Spleen (tissue), 11 donors: Measurements from ENCODE around the gene MRPS9. TPM values are rescaled to one million over a fixed set of nuclear protein-coding genes. Genes with fewer than 3 reads are reported as not detected.

ENCODE experiments used
- DNase-seq: peaks from one replicate; pipeline ENCODE4 v3.0.0-alpha.2; 2020
- H3K27ac ChIP-seq, 8 donors: fragments of 200-600 bp; sonication (generic) in 7 of 8; 1 replicate in 4 of 8; 2 replicates in 4 of 8; pipeline versions ENCODE4 v1.5.0 to v1.8.0; 2016 to 2021; ENCODE audit warnings: inconsistent platforms in 4 of 8, mild to moderate bottlenecking in 4 of 8, moderate library complexity in 1 of 8
- H3K27me3 ChIP-seq, 7 donors: fragments of 200-600 bp; sonication (generic) in 6 of 7; replicated peaks in 1 of 7; 1 replicate in 4 of 7; 2 replicates in 3 of 7; pipeline versions ENCODE4 v1.5.0 to v1.8.0; 2016 to 2021; ENCODE audit warnings: inconsistent platforms in 3 of 7, mild to moderate bottlenecking in 1 of 7
- H3K36me3 ChIP-seq, 6 donors: fragments of 200-600 bp; sonication (generic) in 5 of 6; 1 replicate in 4 of 6; 2 replicates in 2 of 6; pipeline versions ENCODE4 v1.5.0 to v1.8.0; 2016 to 2021; ENCODE audit warnings: inconsistent platforms in 2 of 6
- H3K4me1 ChIP-seq, 6 donors: fragments of 200-600 bp; sonication (generic) in 5 of 6; 1 replicate in 3 of 6; 2 replicates in 3 of 6; pipeline versions ENCODE4 v1.5.0 to v1.8.0; 2016 to 2021; ENCODE audit warnings: inconsistent platforms in 3 of 6
- H3K4me3 ChIP-seq, 8 donors: fragments of 200-600 bp; sonication (generic) in 7 of 8; 1 replicate in 4 of 8; 2 replicates in 4 of 8; pipeline versions ENCODE4 v1.5.0 to v1.8.0; 2016 to 2021; ENCODE audit warnings: inconsistent platforms in 4 of 8, mild to moderate bottlenecking in 4 of 8, moderate library complexity in 2 of 8
- H3K9me3 ChIP-seq, 8 donors: fragments of 200-600 bp; sonication (generic) in 7 of 8; 1 replicate in 4 of 8; 2 replicates in 4 of 8; pipeline versions ENCODE4 v1.5.0 to v1.8.0; 2016 to 2021; ENCODE audit warnings: inconsistent platforms in 4 of 8
- CTCF ChIP-seq, 11 experiments: fragments of 200-600 bp in 7 of 11; fragments of 450-650 bp in 4 of 11; sonication (generic) in 4 of 11; IDR thresholded peaks in 8 of 11; conservative IDR thresholded peaks in 3 of 11; 1 replicate in 7 of 11; 2 replicates in 4 of 11; pipeline versions ENCODE4 v1.4.0 to v1.8.0; 2016 to 2021; ENCODE audit warnings: antibody characterized with exemption in 11 of 11, inconsistent platforms in 4 of 11, mild to moderate bottlenecking in 1 of 11
- POLR2A ChIP-seq, 3 donors: fragments of 450-650 bp; IDR thresholded peaks; one replicate each; pipeline ENCODE4 v1.5.1; 2017; ENCODE audit warnings: antibody characterized with exemption in 3 of 3, mild to moderate bottlenecking in 1 of 3
- POLR2AphosphoS5 ChIP-seq, 3 donors: sonication (generic); formaldehyde crosslinking; IDR thresholded peaks; one replicate each; pipeline ENCODE4 v1.5.1; 2017; ENCODE audit warnings: antibody characterized with exemption in 3 of 3
- WGBS, 5 donors: extraction: QIAGEN DNeasy Blood & Tissue Kit in 3 of 5; methylation state at CpG; one replicate each; pipeline versions ENCODE4 v1.1.5 to v1.1.7; 2013 to 2018; 5-methylcytosine and 5-hydroxymethylcytosine counted together
- intact Hi-C: fragments of 100-400 bp; cut with DNase I; formaldehyde crosslinking; loops from one replicate; pipeline ENCODE4 v1.15.0; 2023; ENCODE audit warnings: low total_unique reads
- polyA plus RNA-seq, 3 donors: library from polyadenylated mRNA; stranded (reverse); fragments of 200-250 nt; gene quantifications; one replicate each; pipeline ENCODE4 v1.2.1, GENCODE V29; 2013
- total RNA-seq, 7 donors: library from RNA; depleted of rRNA in 3 of 7; stranded (reverse); fragments of >200 nt in 3 of 7; fragmentation: NEBNext Ultra II Directional in 4 of 7; extraction: Animal tissue kit (Norgen Biotek cat#: 25700) in 4 of 7; gene quantifications; one replicate each; pipeline versions ENCODE4 v1.1.0 to v1.2.1, GENCODE V29; 2016 to 2021
- donor health status: healthy with polysubstance abuse.
- donor health status: DM: no; HTN: no; CAD: no; lungs with moderate emphysema.
- donor health status: DM: no; HTN: no; CAD: no.
- donor health status: Bipolar disorder and iron deficiency.
- donor health status: healthy.
- donor health status: DM: no; HTN: no; CAD: no.
- donor health status: DM: yes; HTN: yes; CAD: no.

MRPS9 gene
- total and polyA plus RNA-seq, 10 donors = 10.4 to 28.7 (median 16.0) TPM

- no peaks in the 10 kb centered on the region for H3K9me3 ChIP-seq
- H3K4me1 ChIP-seq = peaks cover 0 to 7% (median 0%) of the 10 kb centered on the region in 6 donors
- H3K27me3 ChIP-seq = no peaks in the 10 kb centered on the region
- DNase-seq = peak; percentile 67
- no peak overlapping the region for H3K27ac ChIP-seq
- peaks cover 0 to 15% (median 0%) of the 10 kb centered on the region in 6 donors for H3K36me3 ChIP-seq
- TF ChIP-seq POLR2A (IDR thresholded peaks at IDR 0.05) (no peak), CTCF (IDR thresholded peaks at IDR 0.05 in 8 of 11, conservative IDR thresholded peaks at IDR 0.05 in 3 of 11) (no peak), POLR2AphosphoS5 (IDR thresholded peaks at IDR 0.05) (no peak)
- 88 to 91% (median 90%) methylated on average over 15 of the region's 15 CpGs for WGBS, 5 donors
- intact Hi-C loops = loop anchor here (10.0 kb wide), 1 partner anchor 183 kb away; no protein-coding TSS in a partner anchor
- H3K4me3 ChIP-seq = no peak overlapping the region
Measured at GRCh38 chr2:105111365-105112150, 73.7 kb downstream of the MRPS9 start.

GRCh38 chr2:105112345-105112744, 74.5 kb downstream of the MRPS9 start:
- intact Hi-C loops = loop anchor here (10.0 kb wide), 1 partner anchor 182 kb away; no protein-coding TSS in a partner anchor
- Histone ChIP-seq H3K9me3 (no peaks in the 10 kb centered on the region), H3K27ac (no peak overlapping the region), H3K4me3 (no peak overlapping the region), H3K4me1 (peaks cover 0 to 7% (median 0%) of the 10 kb centered on the region in 6 donors), H3K36me3 (peaks cover 0 to 13% (median 0%) of the 10 kb centered on the region in 6 donors), H3K27me3 (no peaks in the 10 kb centered on the region)
- DNase-seq = peak; percentile 55
- no peak for TF ChIP-seq CTCF (IDR thresholded peaks at IDR 0.05 in 8 of 11, conservative IDR thresholded peaks at IDR 0.05 in 3 of 11)
- TF ChIP-seq POLR2AphosphoS5 (IDR thresholded peaks at IDR 0.05) = no peak
- no peak for TF ChIP-seq POLR2A (IDR thresholded peaks at IDR 0.05)
- WGBS, 5 donors = 82 to 93% (median 87%) methylated on average over 12 of the region's 12 CpGs

- H3K27me3 ChIP-seq = no peaks in the 10 kb centered on the region
- 80 to 84% (median 84%) methylated on average over 4 of the region's 4 CpGs for WGBS, 5 donors
- intact Hi-C loops = loop anchor here (10.0 kb wide), 1 partner anchor 181 kb away; no protein-coding TSS in a partner anchor
- peaks cover 0 to 7% (median 0%) of the 10 kb centered on the region in 6 donors for H3K4me1 ChIP-seq
- peaks cover 0 to under 1% (median 0%) of the 10 kb centered on the region in 6 donors for H3K36me3 ChIP-seq
- no peaks in the 10 kb centered on the region for H3K9me3 ChIP-seq
- TF ChIP-seq CTCF (IDR thresholded peaks at IDR 0.05 in 8 of 11, conservative IDR thresholded peaks at IDR 0.05 in 3 of 11) (no peak), POLR2AphosphoS5 (IDR thresholded peaks at IDR 0.05) (no peak), POLR2A (IDR thresholded peaks at IDR 0.05) (no peak)
- DNase-seq = peak; percentile 30
- no peak overlapping the region for H3K4me3 ChIP-seq
- H3K27ac ChIP-seq = no peak overlapping the region
Measured at GRCh38 chr2:105113616-105114291, 75.9 kb downstream of the MRPS9 start.

- Histone ChIP-seq H3K36me3 (peaks cover 0 to 4% (median 0%) of the 10 kb centered on the region in 6 donors), H3K4me3 (no peak overlapping the region), H3K4me1 (peaks cover 0 to 7% (median 0%) of the 10 kb centered on the region in 6 donors), H3K9me3 (no peaks in the 10 kb centered on the region), H3K27ac (no peak overlapping the region), H3K27me3 (peaks cover 0 to 4% (median 0%) of the 10 kb centered on the region in 7 donors)
- intact Hi-C loops = loop anchor here (10.0 kb wide), 1 partner anchor 180 kb away; no protein-coding TSS in a partner anchor
- TF ChIP-seq POLR2A (IDR thresholded peaks at IDR 0.05) (no peak), POLR2AphosphoS5 (IDR thresholded peaks at IDR 0.05) (no peak), CTCF (IDR thresholded peaks at IDR 0.05 in 8 of 11, conservative IDR thresholded peaks at IDR 0.05 in 3 of 11) (peak; percentile 23 to 75 (median 67))
- no peak for DNase-seq
- 17 to 27% (median 25%) methylated on average over 3 to 4 of the region's 4 CpGs for WGBS, 5 donors
Measured at GRCh38 chr2:105114551-105114950, 76.7 kb downstream of the MRPS9 start.
